ENCODE results near the gene ROBO2.

ROBO2 gene

DNA sequence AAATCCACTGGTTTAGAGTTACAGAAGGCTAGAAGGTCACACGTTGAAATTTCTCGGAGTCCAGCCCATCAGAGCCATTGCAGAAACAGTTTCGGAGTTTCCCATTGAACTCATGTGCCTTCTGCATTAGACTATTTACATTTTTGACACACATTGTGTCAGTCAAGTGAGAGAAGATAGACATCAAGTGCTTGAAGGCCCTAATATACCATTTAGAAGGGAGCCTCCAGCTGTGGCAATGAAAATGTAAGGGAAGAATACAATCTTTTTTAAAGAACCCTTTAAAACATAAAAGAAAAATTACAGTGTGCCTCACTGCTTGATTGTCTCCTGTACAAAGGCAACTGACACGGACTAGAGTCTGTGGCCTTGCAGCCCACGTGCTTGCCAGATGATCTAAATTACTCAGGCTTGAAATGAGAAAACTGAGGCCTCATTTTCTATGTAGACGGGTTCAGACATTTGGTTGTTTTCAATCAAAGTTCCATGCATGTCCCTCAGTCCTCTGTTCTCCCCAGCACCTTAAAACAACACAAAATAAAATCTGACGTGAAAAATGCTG is 650.5 kb downstream of the ROBO2 start:
- H3K4me3 Mint-ChIP-seq: no peak overlapping the region
- peaks cover 2% of the 10 kb centered on the region for H3K36me3 Mint-ChIP-seq (ENCODE audit: insufficient read depth)
- H3K4me1 Mint-ChIP-seq: no peaks in the 10 kb centered on the region
- no peak for DNase-seq (ENCODE audit: low spot score in 2 of 2)
- no peak overlapping the region for H3K27ac Mint-ChIP-seq (ENCODE audit: low read depth)
- H3K27me3 Mint-ChIP-seq: no peaks in the 10 kb centered on the region
- H3K9me3 Mint-ChIP-seq: peaks cover 33% of the 10 kb centered on the region
- no peak for ATAC-seq (replicated peaks; ENCODE audit: extremely low read depth, poor library complexity, severe bottlenecking)

DNA sequence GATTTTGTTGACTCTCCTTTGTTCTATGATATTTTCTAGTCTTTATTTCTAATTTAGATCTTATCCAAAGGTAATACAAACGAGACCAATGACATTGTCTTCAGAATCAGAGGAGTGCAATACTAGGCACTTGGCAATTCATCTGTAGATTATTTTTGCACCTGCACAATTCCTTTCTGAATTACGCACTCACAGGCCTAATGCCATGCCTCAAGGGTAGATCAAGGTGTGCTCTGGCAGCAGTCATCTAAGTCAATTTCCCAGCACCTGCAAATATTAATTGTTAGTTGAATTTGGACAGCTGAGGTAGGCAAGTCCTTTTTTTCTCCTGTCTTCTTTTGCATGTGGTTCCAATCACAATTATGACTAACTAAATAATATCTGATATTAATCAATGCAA is 653.2 kb downstream of the ROBO2 start:
- Mint-ChIP-seq H3K4me3 (no peak overlapping the region), H3K36me3 (ENCODE audit: insufficient read depth) (no peaks in the 10 kb centered on the region), H3K27me3 (no peaks in the 10 kb centered on the region), H3K4me1 (no peaks in the 10 kb centered on the region), H3K9me3 (peaks cover 39% of the 10 kb centered on the region), H3K27ac (ENCODE audit: low read depth) (no peak overlapping the region)
- no peak for DNase-seq (ENCODE audit: low spot score in 2 of 2)
- no peak for ATAC-seq (replicated peaks; ENCODE audit: extremely low read depth, poor library complexity, severe bottlenecking)

GRCh38 chr3:77699125-77699691 is 659.3 kb downstream of the ROBO2 start:
- Mint-ChIP-seq H3K36me3 (ENCODE audit: insufficient read depth) (no peaks in the 10 kb centered on the region), H3K4me1 (no peaks in the 10 kb centered on the region), H3K27me3 (no peaks in the 10 kb centered on the region), H3K4me3 (no peak overlapping the region), H3K9me3 (peaks cover 25% of the 10 kb centered on the region), H3K27ac (ENCODE audit: low read depth) (no peak overlapping the region)
- no peak for DNase-seq (ENCODE audit: low spot score in 2 of 2)
- no peak for ATAC-seq (replicated peaks; ENCODE audit: extremely low read depth, poor library complexity, severe bottlenecking)
